Measurements from ENCODE around the gene OR13A1.

DNA sequence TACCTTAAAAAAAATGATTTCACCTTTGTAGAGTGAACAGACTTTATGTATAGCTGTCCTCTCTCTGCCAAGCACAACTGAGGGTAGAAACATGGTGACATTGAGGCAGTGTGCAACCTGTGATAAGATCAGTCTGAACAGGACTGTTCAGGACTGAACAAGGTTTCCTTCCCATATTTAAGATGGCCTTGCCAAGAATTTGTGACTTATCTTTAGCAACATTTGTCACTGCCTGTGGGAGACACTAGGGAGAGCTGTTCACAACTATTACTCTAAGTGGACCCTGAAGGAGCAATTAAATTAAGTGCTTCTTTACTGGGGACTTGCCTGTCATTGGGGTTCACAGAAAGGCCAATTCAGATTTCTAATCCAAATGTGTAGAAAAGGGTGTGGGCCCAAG lies 6.7 kb downstream of the OR13A1 start:
- TF ChIP-seq TAF1 (IDR thresholded peaks at IDR 0.05; ENCODE audit: low read depth) (no peak), EP300 (IDR thresholded peaks at IDR 0.05; ENCODE audit: borderline replicate concordance) (no peak)

All from Ishikawa (cell line).